Measurements from ENCODE around the gene UQCRQ. TPM values are rescaled to one million over a fixed set of nuclear protein-coding genes. Genes with fewer than 3 reads are reported as not detected.

Gene UQCRQ
- total RNA-seq, 4 donors from 2014 or later = 106 to 169 (median 128) TPM

- TF ChIP-seq POLR2AphosphoS5 (IDR thresholded peaks at IDR 0.05) (no peak), EP300 (IDR thresholded peaks at IDR 0.05) (no peak), CTCF (IDR thresholded peaks at IDR 0.05) (no peak)
- Histone ChIP-seq H3K9me3 (no peaks in the 10 kb centered on the region), H3K36me3 (no peaks in the 10 kb centered on the region), H3K27me3 (no peaks in the 10 kb centered on the region), H3K4me1 (peaks cover 0 to 14% (median 6%) of the 10 kb centered on the region in 3 donors), H3K27ac (peak overlapping the region in 3 of 4 donors; percentile 76 to 81 (median 77)), H3K4me3 (no peak overlapping the region)
- ATAC-seq = peak; percentile 48
- 59 to 63% methylated on average over 2 to 8 of the region's 8 CpGs for WGBS, 2 donors (ENCODE audit: low coverage in 1 of 2)
These were observed 26.8 kb upstream of the UQCRQ start for GRCh38 chr5:132839426-132840301.

- WGBS, 2 donors (ENCODE audit: low coverage in 1 of 2) = 50 to 67% methylated on average over 2 to 3 of the region's 3 CpGs
- H3K27me3 ChIP-seq = no peaks in the 10 kb centered on the region
- TF ChIP-seq POLR2A (IDR thresholded peaks at IDR 0.05) (no peak), POLR2AphosphoS5 (IDR thresholded peaks at IDR 0.05) (no peak), EP300 (IDR thresholded peaks at IDR 0.05) (no peak), CTCF (IDR thresholded peaks at IDR 0.05) (no peak)
- no peak for ATAC-seq
- H3K27ac ChIP-seq = peak overlapping the region in 3 of 4 donors; percentile 76 to 81 (median 77)
- no peaks in the 10 kb centered on the region for H3K9me3 ChIP-seq
- H3K4me1 ChIP-seq = peaks cover 0 to 14% (median 6%) of the 10 kb centered on the region in 3 donors
- no peaks in the 10 kb centered on the region for H3K36me3 ChIP-seq
- H3K4me3 ChIP-seq = no peak overlapping the region
These were observed 26.1 kb upstream of the UQCRQ start for GRCh38 chr5:132840313-132840712.

- peaks cover 0 to 14% (median 6%) of the 10 kb centered on the region in 3 donors for H3K4me1 ChIP-seq
- TF ChIP-seq POLR2AphosphoS5 (IDR thresholded peaks at IDR 0.05) = no peak
- TF ChIP-seq EP300 (IDR thresholded peaks at IDR 0.05) = no peak
- no peak for TF ChIP-seq CTCF (IDR thresholded peaks at IDR 0.05)
- no peak for TF ChIP-seq POLR2A (IDR thresholded peaks at IDR 0.05)
- H3K4me3 ChIP-seq = no peak overlapping the region
- WGBS, 2 donors (ENCODE audit: low coverage in 1 of 2) = 71% methylated on average over 1 of the region's 1 CpG; no CpG with 5 or more reads in 1 of the 2 donors
- H3K9me3 ChIP-seq = no peaks in the 10 kb centered on the region
- no peak for ATAC-seq
- no peaks in the 10 kb centered on the region for H3K36me3 ChIP-seq
- no peaks in the 10 kb centered on the region for H3K27me3 ChIP-seq
- no peak overlapping the region for H3K27ac ChIP-seq
These were observed 25.5 kb upstream of the UQCRQ start for GRCh38 chr5:132840896-132841295.

- Histone ChIP-seq H3K9me3 (no peaks in the 10 kb centered on the region), H3K36me3 (no peaks in the 10 kb centered on the region), H3K27me3 (no peaks in the 10 kb centered on the region), H3K27ac (no peak overlapping the region), H3K4me1 (peaks cover 0 to 14% (median 6%) of the 10 kb centered on the region in 3 donors), H3K4me3 (no peak overlapping the region)
- WGBS, 2 donors (ENCODE audit: low coverage in 1 of 2) = 91 to 100% methylated on average over 2 to 4 of the region's 4 CpGs
- no peak for TF ChIP-seq CTCF (IDR thresholded peaks at IDR 0.05)
- TF ChIP-seq POLR2AphosphoS5 (IDR thresholded peaks at IDR 0.05) = no peak
- no peak for TF ChIP-seq POLR2A (IDR thresholded peaks at IDR 0.05)
- TF ChIP-seq EP300 (IDR thresholded peaks at IDR 0.05) = no peak
- ATAC-seq = no peak
These were observed 25.1 kb upstream of the UQCRQ start for GRCh38 chr5:132841305-132841704.

GRCh38 chr5:132848270-132848669 is 18.2 kb upstream of the UQCRQ start:
- no peaks in the 10 kb centered on the region for H3K9me3 ChIP-seq
- no peak for ATAC-seq
- WGBS, 2 donors (ENCODE audit: low coverage in 1 of 2) = 87 to 92% methylated on average over 8 of the region's 8 CpGs
- H3K4me3 ChIP-seq = no peak overlapping the region
- no peaks in the 10 kb centered on the region for H3K4me1 ChIP-seq
- no peak for TF ChIP-seq POLR2A (IDR thresholded peaks at IDR 0.05)
- TF ChIP-seq POLR2AphosphoS5 (IDR thresholded peaks at IDR 0.05) = no peak
- no peak for TF ChIP-seq EP300 (IDR thresholded peaks at IDR 0.05)
- no peak for TF ChIP-seq CTCF (IDR thresholded peaks at IDR 0.05)
- H3K27me3 ChIP-seq = no peaks in the 10 kb centered on the region
- no peaks in the 10 kb centered on the region for H3K36me3 ChIP-seq
- no peak overlapping the region for H3K27ac ChIP-seq

All from gastroesophageal sphincter (tissue), 4 donors.